Measurements from ENCODE around the gene IFT22. TPM values are rescaled to one million over a fixed set of nuclear protein-coding genes. Genes with fewer than 3 reads are reported as not detected.

IFT22 gene
- 14.4 and 17.4 TPM in 2 replicates for total RNA-seq (2022)
- Bru-seq, nascent RNA: percentile 43 among the genes with signal in this experiment
- BruChase-seq, experiment 1, labeled RNA remaining after a 2-hour chase: percentile 51 among the genes with signal in this experiment
- BruChase-seq, experiment 2, labeled RNA remaining after a 6-hour chase: percentile 66 among the genes with signal in this experiment
- long read RNA-seq, transcript IFT22-201 (5 exons, 1,130 nt): major isoform, 19 of 40 reads
- long read RNA-seq, partial matches to known transcripts: 2 of 40 reads
- long read RNA-seq, other reads (novel, unspliced or antisense): 15 of 40 reads

- Histone ChIP-seq H3K27me3 (replicated peaks; ENCODE audit: control insufficient read depth, insufficient read depth, low read length) (no peaks in the 10 kb centered on the region), H3K9me3 (no peaks in the 10 kb centered on the region), H3K36me3 (ENCODE audit: control insufficient read depth, insufficient read depth, low read length) (no peaks in the 10 kb centered on the region), H3K4me3 (ENCODE audit: low read depth, low read length) (peak within 1 kb of the TSS; percentile 95), H3K4me1 (0 out of 2 replicates have a peak, but pooled peaks cover 5% of the 10 kb centered on the region)
- H3K36me3 Mint-ChIP-seq (ENCODE audit: insufficient read depth, unreplicated experiment): peaks cover 16% of the 10 kb centered on the region
- peak within 1 kb of the TSS; percentile 87 for H3K4me3 Mint-ChIP-seq (ENCODE audit: unreplicated experiment)
- peak within 1 kb of the TSS; percentile 91 for H3K27ac Mint-ChIP-seq (ENCODE audit: unreplicated experiment)
- no peaks in the 10 kb centered on the region for H3K27me3 Mint-ChIP-seq (ENCODE audit: insufficient read depth, unreplicated experiment)
- H3K9me3 Mint-ChIP-seq (ENCODE audit: unreplicated experiment): no peaks in the 10 kb centered on the region
- peak; percentile 92 to 93 for DNase-seq
- TF ChIP-seq CTCF (IDR thresholded peaks at IDR 0.05; ENCODE audit: insufficient read depth in 1 of 2, low read depth in 1 of 2, low read length in 1 of 2, severe bottlenecking in 1 of 2, unreplicated experiment in 1 of 2): peak; percentile 53 to 66
- BruUV-seq (replicated peaks): TSS peak; percentile 86
- intact Hi-C loops (cut with micrococcal nuclease; ENCODE audit: unreplicated experiment): loop anchor here (1.0 to 2.0 kb wide), 4 partner anchors 31 to 186 kb away; no protein-coding TSS in a partner anchor
- H3K4me1 Mint-ChIP-seq (ENCODE audit: low read depth, unreplicated experiment): no peaks in the 10 kb centered on the region
- ChIA-PET POLR2A (interaction anchor here (1.5 kb wide), 2 partner anchors 14 to 41 kb away, joined by 11 to 19 read pairs; partner anchors contain the start of gene COL26A1), CTCF (interaction anchor here (0.5 to 1.7 kb wide), 24 partner anchors 12 to 912 kb away, joined by 3 to 31 read pairs (median 4); partner anchors contain the start of genes COL26A1 and PLOD3)
Measured at GRCh38 chr7:101321491-101322401, at the start of gene IFT22. Gene IFT22, minus strand, starts transcription at chr7:101321812. Its CDS starts 103 bp downstream, at chr7:101321709.

- no peak for DNase-seq
- Mint-ChIP-seq H3K36me3 (ENCODE audit: insufficient read depth, unreplicated experiment) (no peaks in the 10 kb centered on the region), H3K9me3 (ENCODE audit: unreplicated experiment) (no peaks in the 10 kb centered on the region), H3K4me3 (ENCODE audit: unreplicated experiment) (no peak overlapping the region), H3K27me3 (ENCODE audit: insufficient read depth, unreplicated experiment) (no peaks in the 10 kb centered on the region), H3K27ac (ENCODE audit: unreplicated experiment) (no peak overlapping the region), H3K4me1 (ENCODE audit: low read depth, unreplicated experiment) (no peaks in the 10 kb centered on the region)
- Histone ChIP-seq H3K4me1 (no peaks in the 10 kb centered on the region), H3K9me3 (no peaks in the 10 kb centered on the region), H3K4me3 (ENCODE audit: low read depth, low read length) (no peak overlapping the region), H3K36me3 (ENCODE audit: control insufficient read depth, insufficient read depth, low read length) (no peaks in the 10 kb centered on the region), H3K27me3 (replicated peaks; ENCODE audit: control insufficient read depth, insufficient read depth, low read length) (no peaks in the 10 kb centered on the region)
- CTCF ChIA-PET: no interaction called here
- intact Hi-C loops (cut with micrococcal nuclease; ENCODE audit: unreplicated experiment): no loop called here
- TF ChIP-seq CTCF (IDR thresholded peaks at IDR 0.05; ENCODE audit: insufficient read depth in 1 of 2, low read depth in 1 of 2, low read length in 1 of 2, severe bottlenecking in 1 of 2, unreplicated experiment in 1 of 2): no peak
- no TSS peak for BruUV-seq (replicated peaks)
- POLR2A ChIA-PET: no interaction called here
Measured at GRCh38 chr7:101370836-101371235, 49.2 kb upstream of the IFT22 start.

- no peak overlapping the region for H3K4me3 ChIP-seq (ENCODE audit: low read depth, low read length)
- BruUV-seq (replicated peaks): no TSS peak
- H3K9me3 Mint-ChIP-seq (ENCODE audit: unreplicated experiment): no peaks in the 10 kb centered on the region
- no peaks in the 10 kb centered on the region; the same call in 1 of the 2 replicates for H3K4me1 ChIP-seq
- H3K27me3 Mint-ChIP-seq (ENCODE audit: insufficient read depth, unreplicated experiment): no peaks in the 10 kb centered on the region
- POLR2A ChIA-PET: no interaction called here
- no peaks in the 10 kb centered on the region for H3K27me3 ChIP-seq (replicated peaks; ENCODE audit: control insufficient read depth, insufficient read depth, low read length)
- H3K4me1 Mint-ChIP-seq (ENCODE audit: low read depth, unreplicated experiment): no peaks in the 10 kb centered on the region
- intact Hi-C loops (cut with micrococcal nuclease; ENCODE audit: unreplicated experiment): no loop called here
- H3K27ac Mint-ChIP-seq (ENCODE audit: unreplicated experiment): no peak overlapping the region
- no peak for TF ChIP-seq CTCF (IDR thresholded peaks at IDR 0.05; ENCODE audit: insufficient read depth in 1 of 2, low read depth in 1 of 2, low read length in 1 of 2, severe bottlenecking in 1 of 2, unreplicated experiment in 1 of 2)
- CTCF ChIA-PET: no interaction called here
- no peak overlapping the region for H3K4me3 Mint-ChIP-seq (ENCODE audit: unreplicated experiment)
- no peak for DNase-seq
- no peaks in the 10 kb centered on the region for H3K9me3 ChIP-seq
- H3K36me3 ChIP-seq (ENCODE audit: control insufficient read depth, insufficient read depth, low read length): no peaks in the 10 kb centered on the region
- H3K36me3 Mint-ChIP-seq (ENCODE audit: insufficient read depth, unreplicated experiment): no peaks in the 10 kb centered on the region
Measured at GRCh38 chr7:101368422-101369165, 47.0 kb upstream of the IFT22 start.
